NOMO-1 treated with DMSO at 0.1 percent for 48 hours (cell line): ENCODE results near the gene KCNE3.
"Not testable (repeated sequence)": the region's sequence is repeated elsewhere in the genome, so short reads cannot be mapped to it uniquely, and the experiment has no call there.

Experiments used
- DNase-seq: peaks from one replicate; lab custom pipeline; 2025; ENCODE audit not compliant: unreplicated experiment; lab: John Stamatoyannopoulos, UW

The KCNE3 gene

DNA sequence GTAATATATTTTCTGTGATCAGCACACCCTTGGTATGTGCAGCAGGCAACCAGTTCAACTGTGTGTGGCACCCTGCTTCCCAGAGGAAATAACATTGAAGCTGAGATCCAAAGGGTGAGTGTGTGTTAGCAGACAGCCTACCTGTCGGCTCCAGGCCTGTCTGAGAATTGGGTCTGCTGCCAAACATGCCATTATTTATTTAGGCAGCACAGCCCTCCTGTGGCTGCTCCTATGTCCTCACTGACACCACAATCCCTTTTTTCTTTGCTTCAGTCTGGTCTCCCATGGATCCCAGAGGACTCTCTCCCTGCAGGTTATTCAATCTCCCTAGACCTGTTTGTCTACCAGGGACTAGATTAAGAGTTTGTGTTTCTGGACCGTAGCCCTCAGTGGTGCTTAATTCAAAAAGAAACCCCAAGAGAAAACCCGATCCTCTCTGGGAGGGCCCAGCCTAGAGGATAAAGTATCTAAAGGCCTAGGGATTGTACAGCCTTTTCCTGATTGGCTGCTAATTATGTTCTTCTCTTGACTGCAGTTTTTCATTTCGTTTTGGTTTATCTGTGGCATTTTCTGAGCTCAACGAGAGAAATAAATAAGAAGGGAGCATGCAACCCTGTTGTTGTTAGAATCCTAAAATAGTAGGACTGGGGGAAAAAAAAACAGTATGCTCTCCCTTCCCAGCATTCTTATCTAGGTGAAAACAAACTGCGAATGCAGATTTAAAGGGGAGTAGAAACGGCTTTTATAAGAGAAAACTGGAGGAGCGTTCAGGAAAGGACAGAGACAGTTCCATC, 24.1 kb downstream of the KCNE3 start:
- DNase-seq: no peak

GRCh38 chr11:74442636-74443035, 24.7 kb downstream of the KCNE3 start:
- DNase-seq: no peak

DNA sequence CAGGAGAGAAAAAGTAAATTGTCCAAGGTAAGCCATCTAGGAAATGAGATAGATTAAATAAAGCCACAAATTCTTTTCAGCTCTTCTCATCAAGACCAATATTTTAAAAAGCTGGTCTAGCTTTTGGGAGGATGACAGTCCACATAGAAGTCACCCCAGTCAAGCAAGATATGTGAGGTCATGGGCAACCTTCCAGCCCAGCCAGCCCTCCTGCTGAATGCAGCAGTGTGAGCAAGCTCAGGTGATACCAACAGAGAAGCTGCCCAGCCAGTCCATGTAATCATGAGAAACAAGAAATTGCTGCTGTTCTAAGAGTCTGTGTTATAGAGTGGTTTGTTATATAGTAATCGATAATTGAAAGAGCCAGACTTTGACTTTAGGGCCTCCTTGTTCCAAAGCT, 28.7 kb downstream of the KCNE3 start:
- no peak for DNase-seq

DNA sequence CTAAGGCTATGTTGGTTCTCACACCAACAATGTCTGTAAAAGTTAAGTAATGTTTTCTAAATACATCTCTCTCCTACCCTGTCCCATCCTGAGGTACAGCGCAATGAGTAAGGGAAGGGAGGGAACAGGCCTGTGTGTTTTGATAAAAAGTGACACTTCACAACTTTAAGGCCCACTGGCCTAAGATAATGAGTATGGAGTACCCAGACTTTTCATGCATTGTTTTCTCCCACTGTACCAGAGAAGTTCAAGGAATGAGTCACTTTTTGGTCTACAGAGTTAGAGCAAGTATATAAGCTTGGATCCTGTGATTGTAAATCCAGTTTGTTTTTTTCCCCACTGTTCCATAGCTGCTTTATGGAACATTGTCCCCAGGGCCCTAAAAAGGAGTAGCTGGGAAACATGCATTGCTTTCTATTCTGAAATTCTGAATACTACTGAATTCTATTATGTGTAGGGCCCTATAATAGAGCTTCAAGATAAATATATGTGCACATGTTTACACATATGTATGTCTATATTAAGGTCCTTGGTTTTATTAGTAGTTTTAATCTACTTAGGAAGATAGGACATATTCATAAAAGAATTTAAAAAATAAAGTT, 29.8 kb downstream of the KCNE3 start:
- no peak for DNase-seq

GRCh38 chr11:74434528-74434927, 32.8 kb downstream of the KCNE3 start:
- DNase-seq: peak; percentile 83

GRCh38 chr11:74429205-74429604, 38.1 kb downstream of the KCNE3 start:
- no peak for DNase-seq

DNA sequence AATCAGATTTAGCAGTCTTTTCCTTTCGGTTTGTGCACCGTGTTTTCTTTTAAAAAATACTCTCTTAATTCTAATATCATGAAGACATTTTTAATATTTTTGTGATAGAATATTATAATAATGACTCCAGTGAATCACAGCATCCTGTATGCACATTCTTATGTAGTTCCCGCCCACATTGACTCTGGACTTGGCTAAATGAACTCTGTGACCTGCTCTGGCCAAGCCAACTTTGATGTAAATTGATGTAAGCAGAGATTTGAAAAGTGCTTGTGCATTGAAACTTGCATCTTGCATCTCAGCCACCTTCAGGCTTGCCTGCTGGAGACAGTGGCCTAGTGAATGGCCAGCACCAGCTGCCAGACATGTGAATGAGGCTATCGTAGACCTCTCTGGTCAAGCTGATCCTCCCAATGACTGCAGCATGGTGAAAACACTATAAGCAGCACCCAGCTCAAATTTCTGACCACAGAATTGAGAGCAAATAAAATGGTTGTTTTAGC, 39.9 kb downstream of the KCNE3 start:
- DNase-seq: no peak

GRCh38 chr11:74425100-74425499, 42.2 kb downstream of the KCNE3 start:
- no peak for DNase-seq

DNA sequence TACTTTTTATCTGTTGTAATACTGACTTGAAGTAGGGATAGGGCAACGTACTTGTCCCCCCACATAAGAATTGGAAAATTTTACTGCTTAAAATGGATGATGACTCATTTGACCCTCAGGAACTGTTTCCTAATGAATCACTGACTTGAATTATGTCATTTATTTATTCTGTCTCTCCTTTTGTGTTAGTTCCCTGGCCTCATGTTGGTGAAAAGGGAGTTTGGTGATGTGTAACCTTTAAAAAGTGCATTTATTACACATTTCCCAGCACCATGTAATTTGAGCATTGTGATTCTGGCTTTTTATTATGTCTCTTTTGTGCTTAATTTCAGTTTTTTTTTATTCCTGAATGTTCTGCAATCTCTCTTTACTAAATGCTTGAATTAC, 48.8 kb downstream of the KCNE3 start:
- DNase-seq: no peak

- DNase-seq: no peak
Measured at GRCh38 chr11:74417860-74418508, 49.4 kb downstream of the KCNE3 start.

DNA sequence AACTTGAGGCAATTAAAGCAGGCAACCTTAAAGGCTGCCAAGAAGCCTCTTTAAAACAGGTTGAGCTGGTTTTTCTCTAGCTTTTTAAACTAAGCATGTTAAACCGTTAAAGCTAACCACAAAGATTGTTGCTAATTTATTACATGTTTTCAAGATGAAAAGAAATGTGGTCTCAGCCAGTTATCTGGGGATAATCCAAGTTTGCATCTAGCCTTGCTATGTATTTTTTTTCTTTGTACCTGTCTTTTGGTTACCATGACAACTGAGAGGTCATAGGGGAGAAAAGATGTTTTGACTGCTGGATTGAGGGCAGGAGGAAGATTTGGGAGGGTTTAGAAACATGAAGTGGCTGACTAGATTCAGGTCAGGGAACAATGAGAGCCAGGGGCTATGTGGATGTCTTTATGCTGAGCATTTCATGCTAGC, 50.0 kb downstream of the KCNE3 start:
- no peak for DNase-seq

GRCh38 chr11:74416974-74417373, 50.4 kb downstream of the KCNE3 start:
- DNase-seq: not testable (repeated sequence)

- DNase-seq: no peak
Measured at GRCh38 chr11:74412733-74413359, 54.5 kb downstream of the KCNE3 start.

- no peak for DNase-seq
Measured at GRCh38 chr11:74412321-74412720, 55.0 kb downstream of the KCNE3 start.

DNA sequence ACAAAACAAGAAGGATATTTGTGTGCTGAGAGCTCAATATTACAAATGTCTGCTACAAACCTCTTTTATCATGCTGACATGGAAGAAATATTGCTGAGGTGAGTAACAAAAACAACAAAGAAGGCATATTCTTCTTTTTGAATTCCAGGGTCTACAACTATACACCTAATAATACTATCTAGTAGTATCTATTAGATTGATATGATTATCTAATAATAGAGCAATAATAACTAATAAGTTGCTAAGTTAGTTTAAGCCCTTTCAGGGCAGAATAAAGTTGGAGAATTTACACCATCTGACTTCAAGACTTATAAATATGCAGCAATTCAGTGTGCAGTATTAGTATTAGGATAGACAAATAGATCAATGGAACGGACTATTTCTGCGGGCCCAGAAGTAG, 57.7 kb downstream of the KCNE3 start:
- no peak for DNase-seq
